ENCODE results near the gene LBH. TPM values are rescaled to one million over a fixed set of nuclear protein-coding genes. Genes with fewer than 3 reads are reported as not detected.
A peak's percentile ranks its signal among the peaks of the same experiment; 100 is the strongest.

LBH gene
- total RNA-seq: 10 to 100 TPM; 13.4 to 72.0 (median 42.6) TPM

DNA sequence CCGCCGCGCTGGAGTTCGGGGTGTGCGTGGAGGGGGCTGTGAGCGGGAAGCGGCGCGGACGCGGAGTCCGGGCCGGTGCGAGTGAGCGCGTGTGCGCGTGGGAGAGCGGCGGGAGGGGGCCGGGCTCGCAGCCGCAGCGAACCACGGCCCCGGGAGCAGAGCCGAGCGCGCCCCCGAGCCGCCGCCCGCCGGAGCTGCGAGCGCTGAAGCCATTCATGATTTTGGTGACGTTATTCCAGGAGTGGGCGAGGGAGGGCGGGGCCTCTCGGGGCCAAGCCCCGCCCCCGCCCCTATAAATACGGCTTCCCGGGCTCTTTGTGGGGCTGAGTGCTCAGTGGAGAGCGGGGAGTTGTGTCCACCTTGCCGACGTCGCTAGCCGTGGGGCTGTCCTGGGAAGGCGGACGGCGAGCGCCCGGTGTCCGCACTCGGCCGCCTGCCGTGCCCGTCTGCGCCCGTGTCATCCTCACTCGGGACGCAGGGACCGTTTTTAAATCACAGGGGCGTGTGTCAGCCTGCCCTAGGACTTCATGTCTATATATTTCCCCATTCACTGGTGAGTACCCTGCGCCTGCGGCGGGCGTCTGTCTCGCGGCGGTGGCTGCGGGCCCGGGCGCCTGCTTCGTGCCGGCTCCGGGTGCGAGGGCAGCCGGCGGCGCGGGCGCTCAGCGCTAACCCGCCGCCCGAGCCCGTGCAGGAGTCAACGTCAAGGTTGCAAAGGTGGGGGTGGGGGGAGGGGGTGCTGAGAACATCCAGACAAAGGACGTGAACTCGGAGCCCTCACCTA, at the start of gene LBH:
Gene LBH (plus strand): TSS at position 323 of the 784 bp plus-strand sequence. CDS start 205 bp downstream, at position 528.
- WGBS, 2 donors: 0 to 1% methylated on average over 52 to 74 of the region's 92 CpGs
- peak; percentile 78 to 98 for DNase-seq (ENCODE audit: low spot score in 2 of 2)
- peak within 1 kb of the TSS; percentile 57 for H3K4me3 ChIP-seq (ENCODE audit: low read depth, poor library complexity, severe bottlenecking)
- intact Hi-C loops (cut with DNase I; ENCODE audit: low total_unique reads): no loop called here
- no peak for TF ChIP-seq CTCF (IDR thresholded peaks at IDR 0.05)
- TF ChIP-seq POLR2A (IDR thresholded peaks at IDR 0.05): peak in 1 of 2 donors; percentile 94

DNA sequence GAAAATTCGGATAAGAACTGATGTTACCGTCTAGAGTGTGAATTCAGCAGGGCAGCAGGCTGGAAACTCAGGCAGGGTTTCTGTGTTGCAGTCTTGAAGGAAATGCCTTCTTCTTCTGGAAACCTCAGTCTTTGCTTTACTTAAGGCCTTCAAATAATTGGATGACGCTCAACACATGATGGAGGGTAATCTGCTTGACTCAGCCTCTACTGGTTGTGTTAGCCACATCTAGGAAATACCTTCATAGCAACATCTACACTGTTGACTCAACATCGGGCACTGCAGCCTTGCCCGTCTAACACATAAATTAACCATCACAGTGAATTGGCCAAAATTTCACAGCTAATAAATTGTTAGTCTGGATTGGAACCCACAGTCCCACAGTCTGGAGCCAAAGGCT, 47.3 kb upstream of the LBH start:
- peak in 1 of 2 donors; percentile 72 for DNase-seq (ENCODE audit: low spot score in 2 of 2)
- WGBS, 2 donors: 94 to 96% methylated on average over 5 of the region's 5 CpGs
- TF ChIP-seq POLR2A (IDR thresholded peaks at IDR 0.05) (no peak), CTCF (IDR thresholded peaks at IDR 0.05) (no peak)
- intact Hi-C loops (cut with DNase I; ENCODE audit: low total_unique reads): no loop called here
- no peak overlapping the region for H3K4me3 ChIP-seq (ENCODE audit: low read depth, poor library complexity, severe bottlenecking)

- TF ChIP-seq POLR2A (IDR thresholded peaks at IDR 0.05) (no peak), CTCF (IDR thresholded peaks at IDR 0.05) (no peak)
- 50 to 53% methylated on average over 4 of the region's 4 CpGs for WGBS, 2 donors
- intact Hi-C loops (cut with DNase I; ENCODE audit: low total_unique reads): no loop called here
- no peak overlapping the region for H3K4me3 ChIP-seq (ENCODE audit: low read depth, poor library complexity, severe bottlenecking)
- no peak for DNase-seq (ENCODE audit: low spot score in 2 of 2)
Observed at GRCh38 chr2:30185178-30185577, 46.2 kb upstream of the LBH start.

DNA sequence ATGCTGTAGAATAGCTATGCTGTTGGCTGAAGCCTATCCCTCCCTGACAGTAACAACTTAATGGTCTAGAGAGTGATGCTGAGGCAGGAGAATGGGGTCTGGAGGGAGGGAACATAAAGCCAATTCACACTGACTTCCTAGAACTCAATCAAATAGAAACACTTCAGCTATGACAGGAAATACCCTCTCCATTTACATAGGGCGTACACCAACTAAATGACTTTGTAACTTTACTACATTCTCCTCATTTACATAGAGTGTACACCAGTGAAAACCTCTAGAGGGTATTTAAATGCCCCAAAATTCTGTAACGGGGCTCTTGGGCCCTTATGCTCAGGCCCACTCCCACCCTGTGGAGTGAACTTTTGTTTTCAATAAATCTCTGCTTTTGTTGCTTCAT, 43.0 kb upstream of the LBH start:
- intact Hi-C loops (cut with DNase I; ENCODE audit: low total_unique reads): no loop called here
- DNase-seq (ENCODE audit: low spot score in 2 of 2): no peak
- TF ChIP-seq CTCF (IDR thresholded peaks at IDR 0.05): no peak
- no peak for TF ChIP-seq POLR2A (IDR thresholded peaks at IDR 0.05)
- H3K4me3 ChIP-seq (ENCODE audit: low read depth, poor library complexity, severe bottlenecking): no peak overlapping the region
- 84 to 94% methylated on average over 2 of the region's 2 CpGs for WGBS, 2 donors

DNA sequence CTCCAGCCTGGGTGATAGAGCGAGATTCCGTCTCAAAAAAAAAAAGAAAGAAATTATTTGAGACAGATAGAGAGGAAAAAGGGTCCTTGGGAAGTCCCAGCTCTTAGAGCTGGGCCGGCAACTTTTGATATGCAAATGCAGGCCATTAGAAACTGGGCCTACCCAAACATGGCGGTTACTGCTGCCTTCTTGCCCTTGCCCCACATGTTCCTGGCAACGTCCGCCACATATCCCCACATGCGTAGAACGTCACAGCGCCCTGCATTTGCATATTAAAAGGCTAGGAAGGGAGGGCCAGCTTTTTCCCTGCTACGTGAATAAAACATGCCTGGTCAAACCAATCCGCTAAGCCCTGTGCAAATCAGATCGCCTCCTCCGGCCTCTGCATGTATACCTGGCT, 40.7 kb upstream of the LBH start:
- DNase-seq (ENCODE audit: low spot score in 2 of 2): no peak
- no peak overlapping the region for H3K4me3 ChIP-seq (ENCODE audit: low read depth, poor library complexity, severe bottlenecking)
- intact Hi-C loops (cut with DNase I; ENCODE audit: low total_unique reads): no loop called here
- TF ChIP-seq POLR2A (IDR thresholded peaks at IDR 0.05): no peak
- no peak for TF ChIP-seq CTCF (IDR thresholded peaks at IDR 0.05)
- WGBS, 2 donors: 93 to 94% methylated on average over 13 of the region's 13 CpGs

Data from lower leg skin (tissue), 4 donors.